Dermis lymphatic vessel endothelial cell (primary cell): ENCODE results near the gene PTGER2. TPM values are rescaled to one million over a fixed set of nuclear protein-coding genes. Genes with fewer than 3 reads are reported as not detected.

Source experiments
- total RNA-seq: library from RNA; depleted of rRNA; stranded (reverse); fragments of >200 nt; gene quantifications from 2 replicates; pipeline ENCODE4 v1.2.1, GENCODE V29; 2014

The PTGER2 gene
- 0.09 and 0.11 TPM in 2 replicates for total RNA-seq

GRCh38 chr14:52313903-52314594 lies at the start of gene PTGER2:
TSS of gene PTGER2 (plus strand) at chr14:52314312. CDS start at chr14:52314549, 237 bp downstream.

DNA sequence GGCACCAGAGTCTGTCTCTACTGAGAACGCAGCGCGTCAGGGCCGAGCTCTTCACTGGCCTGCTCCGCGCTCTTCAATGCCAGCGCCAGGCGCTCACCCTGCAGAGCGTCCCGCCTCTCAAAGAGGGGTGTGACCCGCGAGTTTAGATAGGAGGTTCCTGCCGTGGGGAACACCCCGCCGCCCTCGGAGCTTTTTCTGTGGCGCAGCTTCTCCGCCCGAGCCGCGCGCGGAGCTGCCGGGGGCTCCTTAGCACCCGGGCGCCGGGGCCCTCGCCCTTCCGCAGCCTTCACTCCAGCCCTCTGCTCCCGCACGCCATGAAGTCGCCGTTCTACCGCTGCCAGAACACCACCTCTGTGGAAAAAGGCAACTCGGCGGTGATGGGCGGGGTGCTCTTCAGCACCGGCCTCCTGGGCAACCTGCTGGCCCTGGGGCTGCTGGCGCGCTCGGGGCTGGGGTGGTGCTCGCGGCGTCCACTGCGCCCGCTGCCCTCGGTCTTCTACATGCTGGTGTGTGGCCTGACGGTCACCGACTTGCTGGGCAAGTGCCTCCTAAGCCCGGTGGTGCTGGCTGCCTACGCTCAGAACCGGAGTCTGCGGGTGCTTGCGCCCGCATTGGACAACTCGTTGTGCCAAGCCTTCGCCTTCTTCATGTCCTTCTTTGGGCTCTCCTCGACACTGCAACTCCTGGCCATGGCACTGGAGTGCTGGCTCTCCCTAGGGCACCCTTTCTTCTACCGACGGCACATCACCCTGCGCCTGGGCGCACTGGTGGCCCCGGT lies 46.4 kb upstream of the PTGER2 start, which contains the start of gene PTGDR:
PTGDR (plus strand) TSS at position 198 of the 778 bp plus-strand sequence; CDS start at position 315, 117 bp downstream.

Other genes starting within 250 kb of the PTGER2 start
- 30.8 and 62.4 TPM in 2 replicates for gene NID2, start 245.3 kb upstream of the PTGER2 start, total RNA-seq
- gene PTGDR, start 46.6 kb upstream of the PTGER2 start, total RNA-seq, result under 0.01 TPM in 1 of 2 replicates, not detected in the other
- 4.2 and 5.3 TPM in 2 replicates for gene TXNDC16, start 238.2 kb downstream of the PTGER2 start, total RNA-seq
- gene GPR137C, start 238.5 kb downstream of the PTGER2 start, total RNA-seq, result 0.87 and 1.1 TPM in 2 replicates